SJCRH30 (cell line): ENCODE measurements around the gene GPR17. TPM values are rescaled to one million over a fixed set of nuclear protein-coding genes. Genes with fewer than 3 reads are reported as not detected.

Source experiments
- DNase-seq, 2 experiments: peaks; one replicate each; pipeline ENCODE4 v3.0.0-alpha.2; 2015 to 2020
- H3K27ac ChIP-seq: fragments of 250-450 bp; sonication (Bioruptor Pico); 2 replicates; pipeline ENCODE4 v1.5.1; 2020; ENCODE audit warnings: mild to moderate bottlenecking, moderate library complexity
- H3K27me3 ChIP-seq: fragments of 250-450 bp; sonication (Bioruptor Pico); 2 replicates; pipeline ENCODE4 v1.5.1; 2020; ENCODE audit warnings: mild to moderate bottlenecking, moderate library complexity
- H3K36me3 ChIP-seq: fragments of 250-450 bp; sonication (Bioruptor Pico); 2 replicates; pipeline ENCODE4 v1.5.1; 2020; ENCODE audit warnings: mild to moderate bottlenecking, moderate library complexity
- H3K4me1 ChIP-seq: fragments of 250-450 bp; sonication (Bioruptor Pico); 2 replicates; pipeline ENCODE4 v1.5.1; 2020; ENCODE audit warnings: mild to moderate bottlenecking, moderate library complexity
- H3K4me3 ChIP-seq: fragments of 250-450 bp; sonication (Bioruptor Pico); 2 replicates; pipeline ENCODE4 v1.5.1; 2020; ENCODE audit warnings: mild to moderate bottlenecking, moderate library complexity
- H3K9me3 ChIP-seq: fragments of 250-450 bp; sonication (Bioruptor Pico); replicated peaks from 2 replicates; pipeline ENCODE4 v1.5.1; 2020; ENCODE audit warnings: mild to moderate bottlenecking, moderate library complexity
- total RNA-seq: library from RNA; depleted of rRNA; stranded (reverse); fragments of >200 nt; shearing (Covaris generic); gene quantifications from 2 replicates; pipeline ENCODE4 v1.2.3, GENCODE V29; 2014

Gene GPR17
- total RNA-seq, 1 experiment from 2014 or later: not detected

GRCh38 chr2:127658641-127659407, 12.9 kb downstream of the GPR17 start:
- Histone ChIP-seq H3K27me3 (no peaks in the 10 kb centered on the region), H3K27ac (no peak overlapping the region), H3K4me1 (peaks cover 4% of the 10 kb centered on the region; the same call in 1 of the 2 replicates), H3K9me3 (no peaks in the 10 kb centered on the region), H3K4me3 (no peak overlapping the region), H3K36me3 (no peaks in the 10 kb centered on the region)
- peak; percentile 45 to 46 for DNase-seq

DNA sequence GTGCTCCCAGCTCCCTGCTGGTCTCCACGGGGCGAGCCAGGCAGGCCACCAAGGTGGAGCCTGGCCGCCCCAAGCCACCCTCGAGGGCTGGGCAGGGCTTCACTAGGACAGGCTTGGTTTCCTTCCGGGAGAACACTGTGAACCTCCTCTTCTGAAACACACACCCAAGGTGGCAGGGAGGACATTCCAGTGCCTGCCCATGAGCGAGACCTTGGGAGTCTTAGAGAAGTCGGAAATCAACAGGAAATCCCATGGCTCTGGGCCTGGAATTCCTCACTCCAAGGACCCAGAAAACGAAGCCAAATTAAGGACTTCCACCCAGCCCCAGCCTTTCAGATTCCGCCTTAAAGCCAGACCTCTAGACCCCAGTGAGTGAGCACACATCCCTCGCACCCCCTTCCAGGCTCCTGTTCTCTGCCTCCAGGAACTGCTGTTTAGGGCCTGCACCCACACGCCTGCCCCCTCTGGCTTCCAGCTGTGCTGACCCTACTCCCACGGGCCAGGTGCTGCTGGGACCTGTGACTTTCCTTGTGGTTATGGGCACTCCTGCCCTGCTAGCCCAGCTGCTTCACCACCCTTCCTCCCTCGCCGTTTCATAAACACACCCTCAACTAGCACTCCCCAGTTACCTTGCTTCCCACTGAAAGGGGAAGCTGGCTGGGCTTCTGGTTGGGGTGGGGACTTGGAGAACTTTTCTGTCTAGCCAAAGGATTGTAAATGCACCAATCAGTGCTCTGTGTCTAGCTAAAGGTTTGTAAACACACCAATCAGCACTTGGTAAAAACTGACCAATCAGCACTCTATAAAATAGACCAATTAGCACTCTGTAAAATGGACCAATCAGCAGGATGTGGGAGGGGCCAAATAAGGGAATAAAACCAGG, 13.7 kb downstream of the GPR17 start:
- Histone ChIP-seq H3K27me3 (no peaks in the 10 kb centered on the region), H3K4me1 (0 out of 2 replicates have a peak, but pooled peaks cover 4% of the 10 kb centered on the region), H3K36me3 (no peaks in the 10 kb centered on the region), H3K27ac (no peak overlapping the region), H3K9me3 (no peaks in the 10 kb centered on the region), H3K4me3 (no peak overlapping the region)
- no peak for DNase-seq

GRCh38 chr2:127660291-127660578, 14.3 kb downstream of the GPR17 start:
- Histone ChIP-seq H3K4me3 (no peak overlapping the region), H3K4me1 (0 out of 2 replicates have a peak, but pooled peaks cover 4% of the 10 kb centered on the region), H3K27me3 (no peaks in the 10 kb centered on the region), H3K36me3 (no peaks in the 10 kb centered on the region), H3K9me3 (no peaks in the 10 kb centered on the region), H3K27ac (no peak overlapping the region)
- no peak for DNase-seq

DNA sequence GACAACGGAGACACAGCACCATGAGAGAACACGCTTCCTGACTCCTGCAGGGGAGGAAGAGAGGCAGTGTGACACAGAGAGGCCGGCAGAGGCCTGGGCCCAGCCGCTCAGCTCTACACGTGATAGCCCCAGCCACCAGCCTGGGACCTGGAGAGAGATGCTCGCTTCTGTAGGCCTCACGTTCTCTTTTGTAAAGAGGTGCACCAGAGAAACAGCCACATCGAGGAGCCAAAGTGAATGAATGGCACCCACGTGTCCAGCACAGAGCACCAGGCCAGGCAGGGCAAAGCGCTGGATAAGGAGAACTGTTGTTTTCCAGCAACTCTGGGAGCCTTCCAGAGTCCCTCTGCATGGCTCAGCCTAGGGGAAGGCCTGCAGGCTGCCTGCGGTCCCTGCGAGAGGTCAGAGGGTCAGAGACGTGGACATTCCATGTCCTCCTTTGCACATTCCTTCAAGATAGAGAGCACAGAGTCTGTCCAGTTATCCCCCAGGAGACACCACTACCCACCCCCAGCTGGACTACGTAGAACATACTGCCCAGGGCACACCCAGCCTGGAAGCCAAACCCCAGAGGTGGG, 15.2 kb downstream of the GPR17 start:
- Histone ChIP-seq H3K36me3 (no peaks in the 10 kb centered on the region), H3K27me3 (no peaks in the 10 kb centered on the region), H3K4me3 (no peak overlapping the region), H3K27ac (no peak overlapping the region), H3K9me3 (no peaks in the 10 kb centered on the region; the same call in 1 of the 2 replicates), H3K4me1 (no peaks in the 10 kb centered on the region)
- DNase-seq: no peak

DNA sequence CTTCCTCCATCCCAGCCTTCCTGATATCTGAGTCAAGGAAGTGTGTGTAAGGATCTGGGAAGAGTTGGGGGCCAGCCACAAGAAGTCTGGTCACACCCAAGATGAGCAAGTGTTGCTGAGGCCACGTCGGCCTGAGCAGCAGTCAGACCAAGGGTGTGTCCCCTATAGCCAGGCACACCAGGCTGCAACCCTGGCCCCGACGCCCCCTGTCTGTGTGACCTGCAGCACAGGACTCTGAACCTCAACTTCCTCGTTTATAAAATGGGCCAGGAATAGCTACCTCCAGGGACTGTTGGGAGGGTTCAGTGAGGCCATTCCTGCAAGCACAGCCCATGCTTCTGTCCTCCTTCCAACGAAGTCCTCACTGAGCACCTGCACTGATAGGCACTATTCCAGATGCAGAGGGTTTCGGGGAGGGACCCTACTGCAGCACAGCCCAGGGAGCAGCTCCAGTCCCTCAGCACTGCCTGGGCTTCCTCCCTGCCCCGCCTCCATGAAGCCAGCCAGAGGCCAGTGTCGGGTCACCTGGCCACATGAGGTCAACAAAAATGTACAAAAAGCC, 16.1 kb downstream of the GPR17 start:
- H3K9me3 ChIP-seq: no peaks in the 10 kb centered on the region; the same call in 1 of the 2 replicates
- no peak for DNase-seq
- no peaks in the 10 kb centered on the region for H3K27me3 ChIP-seq
- H3K4me1 ChIP-seq: no peaks in the 10 kb centered on the region
- H3K36me3 ChIP-seq: no peaks in the 10 kb centered on the region
- H3K27ac ChIP-seq: no peak overlapping the region
- H3K4me3 ChIP-seq: no peak overlapping the region

DNA sequence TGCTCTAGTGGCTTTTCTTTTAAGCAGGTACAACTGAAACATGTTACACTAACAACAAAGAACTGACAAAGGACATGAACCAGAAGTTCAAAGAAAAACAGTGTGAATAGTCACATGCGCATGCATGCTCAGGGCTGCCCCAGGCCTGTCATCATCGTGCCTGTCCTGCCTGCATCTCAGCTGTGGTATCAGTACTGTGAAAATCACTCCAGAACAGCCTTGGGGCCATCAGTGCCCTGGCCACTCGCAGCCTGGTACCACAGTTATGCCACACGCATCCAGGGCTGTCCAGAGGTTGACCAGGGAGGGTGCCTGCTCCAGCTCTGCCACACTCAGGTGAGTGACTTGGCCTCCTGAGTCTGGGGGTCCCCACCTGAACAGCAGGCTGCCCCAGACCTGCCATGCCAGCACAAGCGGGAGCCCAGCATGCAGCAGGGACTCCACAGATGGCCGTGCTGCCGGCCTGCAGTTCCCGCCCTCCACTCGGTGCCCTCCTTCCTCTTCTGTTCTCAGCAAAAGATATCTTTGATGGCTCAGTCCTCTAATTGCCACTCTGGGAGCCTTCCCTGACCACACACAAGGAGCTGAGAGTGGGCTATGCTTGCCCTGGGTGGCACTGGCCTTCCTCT, 17.1 kb downstream of the GPR17 start:
- H3K36me3 ChIP-seq: no peaks in the 10 kb centered on the region
- H3K27me3 ChIP-seq: no peaks in the 10 kb centered on the region
- no peak overlapping the region for H3K4me3 ChIP-seq
- no peak overlapping the region for H3K27ac ChIP-seq
- peaks cover 3% of the 10 kb centered on the region; the same call in 1 of the 2 replicates for H3K9me3 ChIP-seq
- no peaks in the 10 kb centered on the region for H3K4me1 ChIP-seq
- no peak for DNase-seq

DNA sequence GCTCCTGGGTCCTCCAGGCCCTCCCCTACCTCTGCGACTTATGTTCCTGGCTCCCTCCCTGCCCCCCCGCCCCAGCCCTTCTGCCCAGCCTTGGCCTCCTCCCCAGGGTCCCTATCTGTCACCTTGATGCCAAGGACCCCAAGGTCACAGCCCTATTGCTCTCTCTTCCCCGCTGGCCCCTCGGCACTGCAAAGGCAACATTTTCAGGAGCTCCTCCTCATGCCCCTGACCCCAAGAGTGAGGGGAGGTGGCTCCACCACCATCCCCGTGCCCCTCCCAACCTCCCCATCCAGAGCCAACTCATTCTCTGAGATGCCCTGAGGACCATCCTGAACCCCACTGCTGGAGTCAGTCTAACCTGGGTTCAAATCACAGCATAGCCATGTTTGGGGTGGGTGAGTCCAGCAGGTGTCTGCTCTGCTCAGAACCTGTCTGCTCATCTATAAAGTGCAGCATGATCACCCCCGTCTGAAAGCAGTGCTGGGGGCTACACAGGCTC, 17.7 kb downstream of the GPR17 start:
- Histone ChIP-seq H3K4me1 (no peaks in the 10 kb centered on the region), H3K4me3 (no peak overlapping the region), H3K36me3 (no peaks in the 10 kb centered on the region), H3K9me3 (peaks cover 4% of the 10 kb centered on the region; the same call in 1 of the 2 replicates), H3K27ac (no peak overlapping the region), H3K27me3 (no peaks in the 10 kb centered on the region)
- DNase-seq: no peak

GRCh38 chr2:127664065-127664894, 18.3 kb downstream of the GPR17 start:
- no peak for DNase-seq

GRCh38 chr2:127664895-127665225, 18.9 kb downstream of the GPR17 start:
- Histone ChIP-seq H3K27me3 (no peaks in the 10 kb centered on the region), H3K9me3 (peaks cover 4% of the 10 kb centered on the region; the same call in 1 of the 2 replicates), H3K4me1 (no peaks in the 10 kb centered on the region), H3K27ac (no peak overlapping the region), H3K4me3 (no peak overlapping the region), H3K36me3 (no peaks in the 10 kb centered on the region)
- no peak for DNase-seq

More at GRCh38 chr2:127664065-127664894, 18.3 kb downstream of the GPR17 start:
- Histone ChIP-seq H3K27ac (no peak overlapping the region), H3K36me3 (no peaks in the 10 kb centered on the region), H3K4me3 (no peak overlapping the region), H3K27me3 (no peaks in the 10 kb centered on the region), H3K4me1 (no peaks in the 10 kb centered on the region), H3K9me3 (peaks cover 4% of the 10 kb centered on the region; the same call in 1 of the 2 replicates)

DNA sequence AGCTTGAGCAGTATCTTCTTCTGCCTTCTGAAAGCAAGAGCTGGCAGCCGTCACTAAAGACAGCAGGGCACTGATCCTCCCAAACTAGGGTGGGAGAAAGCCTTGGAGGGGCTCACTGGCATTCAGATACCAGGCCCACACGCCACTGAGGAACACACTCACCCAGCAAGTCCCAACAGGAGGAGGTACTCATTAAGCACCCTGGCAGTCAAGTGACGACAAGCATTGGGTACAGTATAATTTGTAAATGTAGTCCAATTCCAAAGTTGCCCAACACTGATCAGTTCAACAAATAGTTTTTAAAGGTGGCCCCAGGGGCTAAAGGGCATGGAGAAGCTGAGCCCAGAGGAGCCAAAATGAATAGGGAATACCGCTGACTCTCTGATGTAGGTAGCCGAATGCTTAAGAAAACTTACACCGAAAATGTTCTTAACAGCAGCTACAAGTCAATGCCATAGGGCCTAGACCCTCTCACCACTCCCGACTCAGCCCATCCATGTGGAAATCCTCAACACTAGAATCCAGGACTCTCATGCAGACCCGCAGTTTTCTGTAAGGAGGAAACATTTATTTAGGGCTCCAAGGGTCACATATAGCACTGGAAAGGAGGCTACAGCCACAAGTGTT, 19.4 kb downstream of the GPR17 start:
- DNase-seq: no peak
- Histone ChIP-seq H3K4me1 (no peaks in the 10 kb centered on the region), H3K27ac (no peak overlapping the region), H3K27me3 (no peaks in the 10 kb centered on the region), H3K4me3 (no peak overlapping the region), H3K9me3 (peaks cover 4% of the 10 kb centered on the region; the same call in 1 of the 2 replicates), H3K36me3 (no peaks in the 10 kb centered on the region)

- H3K27me3 ChIP-seq: no peaks in the 10 kb centered on the region
- peaks cover 4% of the 10 kb centered on the region; the same call in 1 of the 2 replicates for H3K9me3 ChIP-seq
- no peak for DNase-seq
- no peaks in the 10 kb centered on the region for H3K36me3 ChIP-seq
- no peak overlapping the region for H3K27ac ChIP-seq
- H3K4me1 ChIP-seq: no peaks in the 10 kb centered on the region
- H3K4me3 ChIP-seq: no peak overlapping the region
Observed at GRCh38 chr2:127669056-127669455, 23.1 kb downstream of the GPR17 start.

GRCh38 chr2:127670055-127670956, 24.4 kb downstream of the GPR17 start:
- Histone ChIP-seq H3K4me1 (no peaks in the 10 kb centered on the region), H3K27ac (no peak overlapping the region), H3K27me3 (no peaks in the 10 kb centered on the region), H3K4me3 (no peak overlapping the region), H3K9me3 (peaks cover 4% of the 10 kb centered on the region; the same call in 1 of the 2 replicates), H3K36me3 (no peaks in the 10 kb centered on the region)
- no peak for DNase-seq
